ENCODE data around the gene DPP9. TPM values are rescaled to one million over a fixed set of nuclear protein-coding genes. Genes with fewer than 3 reads are reported as not detected.

The DPP9 gene
- total and polyA plus RNA-seq, 2 of the 13 experiments (the other 11 are each of a cell fraction or from before 2014, with no cell fraction given) = 8.4 to 25.8 TPM

GRCh38 chr19:4633140-4633967, 90.3 kb downstream of the DPP9 start (continued):
- TF ChIP-seq KDM3A (CRISPR knock-in tag; IDR thresholded peaks at IDR 0.05; ENCODE audit: low read depth) = no peak
- no peak for TF ChIP-seq ZBTB7B (CRISPR knock-in tag; IDR thresholded peaks at IDR 0.05)
- no peak for TF ChIP-seq FOXP1 (IDR thresholded peaks at IDR 0.05)
- TF ChIP-seq FOXP1 (CRISPR knock-in tag; IDR thresholded peaks at IDR 0.05) = no peak
- no peak for TF ChIP-seq MLXIP (CRISPR knock-in tag; IDR thresholded peaks at IDR 0.05; ENCODE audit: borderline replicate concordance)
- TF ChIP-seq ZNF275 (CRISPR knock-in tag; IDR thresholded peaks at IDR 0.05; ENCODE audit: borderline replicate concordance) = no peak
- peak; percentile 38; the same call in 1 of the 2 replicates for TF ChIP-seq SP4 (CRISPR knock-in tag; IDR thresholded peaks at IDR 0.05)
- peak; percentile 56; the same call in 1 of the 2 replicates for TF ChIP-seq ERF (CRISPR knock-in tag; IDR thresholded peaks at IDR 0.05)
- TF ChIP-seq SALL1 (CRISPR knock-in tag; IDR thresholded peaks at IDR 0.05) = peak; percentile 19; the same call in 1 of the 2 replicates
- no peak for TF ChIP-seq TAF15 (IDR thresholded peaks at IDR 0.05; ENCODE audit: low read depth, low read length, poor library complexity, severe bottlenecking)
- TF ChIP-seq ZNF496 (CRISPR knock-in tag; IDR thresholded peaks at IDR 0.05; ENCODE audit: insufficient replicate concordance) = no peak
- TF ChIP-seq TRIM22 (IDR thresholded peaks at IDR 0.05) = no peak
- no peak for TF ChIP-seq PBX3 (CRISPR knock-in tag; IDR thresholded peaks at IDR 0.05; ENCODE audit: borderline replicate concordance)
- TF ChIP-seq UBTF (CRISPR knock-in tag; IDR thresholded peaks at IDR 0.05) = no peak
- peak; percentile 99 for TF ChIP-seq ADNP (CRISPR knock-in tag; IDR thresholded peaks at IDR 0.05)
- TF ChIP-seq ZKSCAN5 (CRISPR knock-in tag; IDR thresholded peaks at IDR 0.05) = no peak
- no peak for TF ChIP-seq ZNF777 (CRISPR knock-in tag; IDR thresholded peaks at IDR 0.05)
- TF ChIP-seq CREM (IDR thresholded peaks at IDR 0.05) = no peak
- no peak for TF ChIP-seq CREM (CRISPR knock-in tag; IDR thresholded peaks at IDR 0.05)
- no peak for TF ChIP-seq CAMTA2 (CRISPR knock-in tag; IDR thresholded peaks at IDR 0.05; ENCODE audit: borderline replicate concordance)
- no peak for TF ChIP-seq ZNF788 (CRISPR knock-in tag; IDR thresholded peaks at IDR 0.05; ENCODE audit: borderline replicate concordance)
- TF ChIP-seq TAF1 (CRISPR knock-in tag; IDR thresholded peaks at IDR 0.05) = no peak
